Activated T-cell treated with anti-CD3 and anti-CD28 coated beads for 24 hours (primary cell): ENCODE measurements around the gene TMEM132C.

Experiments
- DNase-seq: peaks from one replicate; pipeline ENCODE4 v3.0.0-alpha.2; 2020; ENCODE audit warnings: low read depth

The TMEM132C gene

GRCh38 chr12:128339126-128339520 is 72.2 kb downstream of the TMEM132C start:
- no peak for DNase-seq

- DNase-seq: no peak
Measured at GRCh38 chr12:128339631-128340030, 72.7 kb downstream of the TMEM132C start.

GRCh38 chr12:128353301-128353700 is 86.3 kb downstream of the TMEM132C start:
- no peak for DNase-seq

GRCh38 chr12:128356547-128356946 is 89.6 kb downstream of the TMEM132C start:
- no peak for DNase-seq

GRCh38 chr12:128361400-128361995 is 94.5 kb downstream of the TMEM132C start:
- DNase-seq: no peak

- no peak for DNase-seq
Measured at GRCh38 chr12:128365032-128365431, 98.1 kb downstream of the TMEM132C start.

- DNase-seq: no peak
Measured at GRCh38 chr12:128365651-128366231, 98.8 kb downstream of the TMEM132C start.

GRCh38 chr12:128367961-128368360 is 101.0 kb downstream of the TMEM132C start:
- DNase-seq: no peak

- no peak for DNase-seq
Measured at GRCh38 chr12:128381541-128381940, 114.6 kb downstream of the TMEM132C start.

- DNase-seq: no peak
Measured at GRCh38 chr12:128381946-128382345, 115.0 kb downstream of the TMEM132C start.

- DNase-seq: no peak
Measured at GRCh38 chr12:128382946-128383345, 116.0 kb downstream of the TMEM132C start.

GRCh38 chr12:128383357-128383937 is 116.5 kb downstream of the TMEM132C start:
- DNase-seq: no peak

- DNase-seq: no peak
Measured at GRCh38 chr12:128385736-128386135, 118.8 kb downstream of the TMEM132C start.

- no peak for DNase-seq
Measured at GRCh38 chr12:128387811-128388422, 120.9 kb downstream of the TMEM132C start.

GRCh38 chr12:128388461-128389000 is 121.6 kb downstream of the TMEM132C start:
- DNase-seq: no peak

GRCh38 chr12:128393346-128393745 is 126.4 kb downstream of the TMEM132C start:
- DNase-seq: no peak

- DNase-seq: no peak
Measured at GRCh38 chr12:128394137-128394536, 127.2 kb downstream of the TMEM132C start.

GRCh38 chr12:128399253-128399652 is 132.3 kb downstream of the TMEM132C start:
- no peak for DNase-seq

GRCh38 chr12:128402486-128403243 is 135.7 kb downstream of the TMEM132C start:
- no peak for DNase-seq

- DNase-seq: no peak
Measured at GRCh38 chr12:128408669-128409068, 141.7 kb downstream of the TMEM132C start.

GRCh38 chr12:128415036-128415560 is 148.1 kb downstream of the TMEM132C start:
- DNase-seq: no peak

- DNase-seq: no peak
Measured at GRCh38 chr12:128418944-128419343, 152.0 kb downstream of the TMEM132C start.
